Measurements from ENCODE around the gene ABCC5.
"Not testable (repeated sequence)": the region's sequence is repeated elsewhere in the genome, so short reads cannot be mapped to it uniquely, and the experiment has no call there.

The ABCC5 gene

DNA sequence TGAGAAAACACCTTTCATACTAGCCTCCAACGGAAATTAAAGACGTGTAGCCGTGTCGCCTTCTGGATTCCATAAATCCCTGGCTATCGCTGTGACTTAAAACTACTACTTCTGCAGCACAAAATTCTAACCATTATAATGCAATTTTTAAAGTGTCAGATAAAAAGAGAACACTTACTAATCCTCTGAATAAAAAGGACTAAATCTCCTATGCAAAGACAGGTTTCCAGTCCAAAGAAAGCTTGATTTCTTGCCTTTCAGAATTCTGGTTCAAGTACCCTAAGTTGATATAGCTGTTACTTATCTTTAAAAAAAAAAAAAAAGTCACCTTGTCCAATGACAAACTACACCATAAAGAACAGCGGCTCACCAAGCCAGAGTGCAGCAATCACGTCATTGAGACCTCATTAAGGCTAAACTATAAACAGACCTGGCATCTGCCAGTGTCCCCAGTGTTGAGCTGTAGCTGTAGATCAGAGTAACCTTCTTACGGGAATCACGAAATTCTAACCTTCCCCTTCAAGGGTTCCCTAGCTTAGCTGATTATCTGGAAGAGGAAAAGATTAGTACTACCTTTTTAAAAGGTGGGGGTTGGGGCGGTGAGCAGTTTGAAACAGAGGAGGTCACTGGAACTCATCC lies 2.2 kb downstream of the ABCC5 start:
- DNase-seq = no peak

DNA sequence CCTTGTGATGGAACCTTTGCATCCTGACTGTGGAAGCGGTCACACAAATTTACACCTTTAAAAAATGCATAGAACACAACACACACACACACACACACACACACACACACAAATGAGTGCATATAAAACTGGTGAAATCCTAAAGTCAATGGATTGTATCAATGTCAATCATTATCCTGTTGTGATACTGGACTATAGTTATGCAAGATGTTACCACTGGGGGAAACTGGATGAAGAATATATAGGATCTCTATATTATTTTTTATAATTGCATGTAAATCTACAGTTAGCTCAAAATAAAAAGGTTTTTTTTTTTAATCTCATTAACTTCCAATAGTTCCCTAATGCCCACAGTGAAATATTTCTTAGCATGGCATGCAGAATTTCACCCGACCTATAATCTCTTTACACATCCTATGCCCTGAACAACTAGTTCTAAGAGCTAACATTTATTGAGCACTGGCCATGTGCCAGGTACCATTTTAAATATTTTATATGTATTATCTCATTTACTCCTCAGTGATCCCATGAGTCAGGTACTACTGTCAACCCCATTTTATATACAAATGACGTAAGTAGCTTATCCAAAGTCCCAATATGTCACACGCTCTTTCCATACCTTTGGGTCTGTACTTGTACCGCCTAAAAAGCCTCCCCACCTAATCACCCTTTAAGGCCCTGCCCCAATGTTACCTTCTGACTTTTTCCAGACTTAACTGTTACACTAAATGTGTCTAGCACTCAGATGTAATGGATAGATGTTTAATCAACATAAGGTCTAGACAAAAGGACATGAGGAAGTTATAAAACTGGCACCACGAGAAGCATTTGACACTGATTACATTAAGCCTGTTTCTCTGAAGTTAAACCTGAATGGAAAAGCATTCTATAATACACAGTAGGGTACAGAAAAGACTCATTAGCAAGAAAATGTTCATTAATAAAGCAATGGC lies 5.5 kb downstream of the ABCC5 start:
- DNase-seq = no peak

DNA sequence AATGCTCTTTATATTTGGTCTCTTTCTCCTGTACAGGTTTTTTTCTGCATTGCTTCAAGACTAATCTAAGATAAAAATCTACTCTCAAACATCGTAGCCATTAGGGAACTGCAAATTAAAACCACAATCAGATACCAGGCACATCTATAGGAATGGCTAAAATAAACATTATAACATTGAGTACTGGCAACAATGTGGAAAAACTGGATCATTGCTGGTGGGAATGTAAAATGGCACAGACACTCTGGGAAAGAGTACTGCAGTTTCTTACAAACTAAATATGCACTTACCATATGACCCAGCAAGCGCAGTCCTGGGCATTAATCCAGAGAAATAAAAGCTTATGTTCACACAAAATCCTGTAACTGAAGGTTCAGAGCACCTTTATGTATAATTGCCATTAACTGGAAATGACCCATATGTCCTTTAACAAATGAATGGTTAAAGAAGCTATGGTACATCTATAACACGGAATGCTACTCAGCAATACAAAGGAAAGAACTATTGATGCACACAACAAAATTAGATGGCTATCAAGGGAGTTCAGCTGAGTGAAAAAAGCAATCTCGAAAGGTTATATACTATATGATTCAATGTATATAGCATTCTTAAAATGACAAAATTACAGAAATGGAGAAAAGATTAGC lies 6.3 kb downstream of the ABCC5 start:
- no peak for DNase-seq

DNA sequence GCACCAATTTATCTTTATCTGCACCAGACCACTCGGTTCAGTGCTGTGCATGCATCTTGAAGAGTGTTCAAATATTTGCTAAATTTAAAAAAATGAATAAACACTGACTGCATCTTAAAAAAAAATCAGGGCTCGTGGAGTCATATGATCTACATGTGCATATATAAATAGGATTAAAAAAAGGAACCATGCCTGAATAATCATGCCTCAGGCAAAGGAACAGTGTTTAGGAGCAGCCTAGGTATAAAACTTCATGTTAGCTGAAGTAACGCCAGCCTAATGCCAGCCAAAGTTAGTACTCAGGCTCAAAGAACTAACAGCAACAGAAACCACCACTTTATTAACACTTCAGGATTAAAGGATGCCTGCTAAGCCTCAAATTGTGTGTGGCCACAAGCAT lies 9.5 kb downstream of the ABCC5 start:
- DNase-seq = no peak

DNA sequence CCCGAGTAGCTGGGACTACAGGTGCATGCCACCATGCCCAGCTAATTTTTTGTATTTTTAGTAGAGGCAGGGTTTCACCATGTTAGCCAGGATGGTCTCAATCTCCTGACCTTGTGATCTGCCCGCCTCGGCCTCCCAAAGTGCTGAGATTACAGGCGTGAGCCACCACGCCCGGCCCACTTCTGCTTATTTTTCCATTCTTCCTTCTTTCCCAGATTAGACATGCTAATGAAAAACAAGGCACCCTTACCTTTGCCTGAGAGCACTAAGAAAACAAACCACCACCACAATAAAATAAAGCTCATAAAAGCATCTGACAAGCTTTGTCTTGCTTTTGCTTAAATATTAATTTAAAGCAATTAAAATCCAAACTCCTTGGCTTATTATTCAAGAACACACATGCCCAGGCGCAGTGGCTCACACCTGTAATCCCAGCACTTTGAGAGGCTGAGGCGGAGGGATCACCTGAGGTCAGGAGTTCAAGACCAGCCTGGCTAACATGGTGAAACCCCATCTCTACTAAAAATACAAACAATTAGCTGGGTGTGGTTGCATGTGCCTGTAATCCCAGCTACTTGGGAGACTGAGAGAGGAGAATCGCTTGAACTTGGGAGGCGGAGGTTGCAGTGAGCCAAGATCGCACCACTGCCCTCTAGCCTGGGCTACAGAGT lies 10.4 kb downstream of the ABCC5 start:
- DNase-seq = not testable (repeated sequence)

DNA sequence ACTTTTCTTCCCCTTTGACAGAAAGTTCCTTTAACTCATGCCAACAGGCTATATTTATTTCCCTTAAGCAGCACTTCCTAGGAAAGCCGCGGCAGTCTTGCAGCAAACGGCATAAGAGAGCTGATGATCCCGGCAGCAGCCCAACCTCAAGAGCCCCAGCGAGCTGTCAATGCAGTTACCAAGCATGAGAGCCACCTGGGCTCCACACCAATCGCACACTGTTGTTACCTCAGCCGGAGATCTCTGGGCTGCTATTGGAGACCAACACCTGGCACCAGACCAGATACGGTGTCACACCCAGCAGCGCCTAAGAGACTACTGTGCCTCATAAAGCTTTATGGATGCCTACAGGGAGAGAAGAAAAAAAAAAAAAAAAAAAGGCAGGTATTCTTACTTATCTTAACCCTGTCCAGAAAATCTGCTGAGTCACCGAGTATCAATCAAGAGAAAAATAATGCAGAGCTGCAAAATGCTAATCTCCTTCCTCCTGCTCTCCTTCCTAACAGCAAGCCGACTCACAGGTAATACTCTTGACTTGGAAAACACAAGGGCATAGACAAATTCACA lies 11.7 kb downstream of the ABCC5 start:
- peak; percentile 35 for DNase-seq

DNA sequence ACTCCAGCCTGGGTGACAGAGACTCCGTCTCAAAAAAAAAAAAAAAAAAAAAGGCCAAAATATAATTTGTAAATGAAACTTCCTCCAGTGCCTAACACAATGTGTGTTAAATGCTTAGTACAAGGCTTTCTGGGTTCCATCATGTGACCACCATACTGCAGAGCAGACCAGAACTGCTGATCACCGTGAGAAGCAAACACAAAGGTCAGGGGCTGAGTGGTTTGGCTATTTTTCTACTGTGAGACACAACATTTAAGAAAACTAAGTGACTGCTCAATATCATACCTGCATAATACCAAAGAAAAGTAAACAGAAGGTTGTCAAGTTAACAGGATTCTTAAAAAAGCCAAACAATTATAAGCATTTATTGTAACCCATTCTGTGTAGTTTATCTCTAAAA lies 13.2 kb downstream of the ABCC5 start:
- no peak for DNase-seq

DNA sequence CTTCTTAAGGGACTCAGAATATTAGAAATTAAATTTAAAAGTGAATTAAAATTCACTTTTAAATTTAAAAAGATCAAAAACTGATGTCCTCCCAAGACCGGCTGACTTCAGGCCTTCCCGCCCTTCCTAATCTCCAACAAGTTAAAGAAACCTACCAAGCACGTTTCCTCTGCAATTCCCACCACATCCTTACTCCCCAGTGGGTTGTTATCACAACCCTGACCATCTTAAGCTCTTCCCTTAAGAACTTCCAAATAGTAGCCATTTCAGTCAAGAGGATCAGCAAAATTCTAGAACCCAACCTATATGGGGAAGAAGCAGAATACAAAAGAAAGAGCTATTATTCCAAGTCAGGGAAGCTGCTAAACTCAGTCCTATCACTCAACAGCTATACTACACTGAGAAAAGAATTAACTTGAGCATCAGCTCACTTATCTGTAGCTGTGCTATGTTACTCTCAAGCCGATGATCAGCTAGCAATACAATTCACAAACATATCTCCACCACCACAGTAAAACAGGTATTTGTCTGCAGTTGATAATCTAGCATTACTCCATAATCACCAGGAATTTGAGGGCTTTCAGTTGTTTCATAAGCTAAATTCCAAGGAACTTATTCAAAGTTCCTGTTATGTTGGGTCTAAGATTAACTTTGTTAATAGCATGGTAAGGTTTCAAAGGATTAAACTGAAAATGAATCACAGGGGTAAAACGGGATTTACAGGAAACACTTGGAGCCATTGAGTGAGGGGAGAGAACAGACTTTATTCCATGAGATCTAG lies 14.3 kb downstream of the ABCC5 start:
- DNase-seq = no peak

DNA sequence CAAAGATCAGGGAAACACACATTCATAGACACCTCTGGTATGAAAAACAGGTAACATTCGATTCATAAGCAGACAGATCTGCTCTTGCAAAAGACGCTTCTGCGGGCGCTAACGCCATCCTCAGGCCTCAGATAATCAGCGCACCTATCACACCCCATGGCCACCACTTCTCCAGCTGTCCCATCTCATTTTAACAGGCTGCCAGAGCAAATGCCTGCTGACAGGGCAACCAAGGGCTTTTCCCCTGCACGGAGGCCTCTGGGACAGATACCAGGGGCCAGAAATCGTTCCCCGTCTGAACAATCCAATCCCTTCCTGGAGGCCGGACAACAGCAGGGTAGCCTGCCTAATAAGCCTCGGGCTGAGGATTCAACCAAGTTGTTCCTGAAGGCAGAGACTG lies 15.2 kb downstream of the ABCC5 start:
- DNase-seq = no peak

DNA sequence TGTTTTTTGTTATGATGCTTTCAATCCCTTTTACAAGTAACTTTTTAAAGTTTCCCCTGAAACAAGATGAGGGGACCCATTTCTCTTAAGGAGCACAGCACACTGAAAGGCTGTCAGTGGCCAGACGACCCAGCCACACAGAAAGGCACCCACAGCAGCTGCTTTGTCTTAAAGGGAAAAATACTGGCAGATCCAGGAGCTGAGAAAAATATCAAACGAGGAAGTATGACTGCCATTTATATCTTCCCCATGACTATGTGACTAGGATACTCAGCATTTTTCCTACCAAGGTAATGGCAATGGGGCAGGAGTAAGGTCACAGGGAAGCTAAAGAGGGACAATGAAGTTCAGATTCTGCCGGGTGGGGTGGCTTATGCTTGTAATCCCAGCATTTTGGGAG lies 15.9 kb downstream of the ABCC5 start:
- no peak for DNase-seq

DNA sequence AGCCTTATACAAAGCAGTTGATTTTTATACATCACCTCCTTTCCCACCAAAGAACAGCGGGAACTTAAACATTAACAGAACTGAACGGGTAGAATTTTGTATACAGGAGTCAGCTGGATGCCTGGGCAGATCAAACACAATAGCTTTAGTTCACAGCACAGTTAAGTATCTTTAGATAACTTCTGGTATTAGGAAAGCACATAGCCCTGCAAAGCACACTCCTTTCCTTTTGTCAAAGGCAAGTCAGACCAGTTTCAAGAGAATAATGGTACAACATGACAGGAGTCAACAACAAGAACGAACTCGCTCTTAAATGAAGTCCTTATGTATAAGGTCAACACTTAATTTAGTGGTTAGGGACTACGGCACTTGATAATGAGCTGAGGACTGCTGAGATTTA lies 26.3 kb downstream of the ABCC5 start:
- no peak for DNase-seq

DNA sequence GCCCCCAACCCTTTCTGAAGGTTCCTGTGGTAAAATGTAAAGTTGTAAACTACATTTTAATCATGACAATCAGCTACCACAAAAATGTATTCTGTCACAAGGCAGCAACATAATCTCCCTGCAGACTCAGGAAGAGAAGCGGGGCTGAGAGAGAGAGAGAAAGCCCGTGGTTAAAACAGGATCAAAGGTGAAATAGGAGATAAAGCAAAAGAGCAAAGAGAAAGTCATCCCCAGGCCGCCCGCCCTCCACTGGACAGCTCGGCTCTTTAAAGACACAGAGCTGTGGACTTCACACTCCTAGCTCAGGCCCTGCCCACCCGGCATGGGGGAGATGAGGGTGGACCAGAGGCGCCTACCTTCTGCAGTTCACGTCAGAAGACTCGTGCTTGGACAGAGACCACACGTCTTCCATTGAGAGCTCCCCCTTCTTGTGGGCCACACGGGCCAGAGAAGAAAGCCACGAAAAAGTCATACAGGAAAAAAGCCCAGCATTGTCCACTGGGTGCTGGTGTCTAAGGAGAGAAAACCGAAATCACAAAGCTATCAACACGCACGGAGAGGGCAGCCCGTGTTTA lies 29.4 kb downstream of the ABCC5 start:
- DNase-seq = no peak

DNA sequence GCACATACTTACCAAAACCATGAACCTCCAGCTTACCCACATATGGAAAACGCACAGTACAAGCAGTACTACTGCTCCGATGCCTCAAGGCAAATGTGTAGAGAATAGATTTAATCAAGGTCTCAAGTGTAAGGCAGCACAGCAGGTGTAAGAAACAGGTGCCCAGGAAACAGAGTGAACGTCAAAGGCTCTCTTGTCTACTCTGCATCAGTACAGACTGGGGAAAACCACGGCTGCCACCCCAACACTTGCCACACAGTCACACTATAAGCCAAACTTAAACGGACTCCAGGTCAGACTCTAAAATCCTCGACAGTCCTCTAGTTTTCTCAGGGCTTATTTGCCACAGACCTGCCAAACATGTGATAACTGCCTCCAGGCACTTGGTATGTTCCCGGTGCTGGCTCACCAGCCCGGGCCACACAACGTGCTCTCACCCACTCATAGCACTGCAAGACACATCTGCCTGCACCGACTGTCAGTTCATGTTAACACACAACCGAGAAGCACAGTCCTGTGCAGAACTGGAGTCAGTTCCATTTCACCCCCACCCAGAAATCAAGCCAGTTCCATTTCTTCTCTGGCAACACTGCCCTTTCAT lies 30.6 kb downstream of the ABCC5 start:
- no peak for DNase-seq

DNA sequence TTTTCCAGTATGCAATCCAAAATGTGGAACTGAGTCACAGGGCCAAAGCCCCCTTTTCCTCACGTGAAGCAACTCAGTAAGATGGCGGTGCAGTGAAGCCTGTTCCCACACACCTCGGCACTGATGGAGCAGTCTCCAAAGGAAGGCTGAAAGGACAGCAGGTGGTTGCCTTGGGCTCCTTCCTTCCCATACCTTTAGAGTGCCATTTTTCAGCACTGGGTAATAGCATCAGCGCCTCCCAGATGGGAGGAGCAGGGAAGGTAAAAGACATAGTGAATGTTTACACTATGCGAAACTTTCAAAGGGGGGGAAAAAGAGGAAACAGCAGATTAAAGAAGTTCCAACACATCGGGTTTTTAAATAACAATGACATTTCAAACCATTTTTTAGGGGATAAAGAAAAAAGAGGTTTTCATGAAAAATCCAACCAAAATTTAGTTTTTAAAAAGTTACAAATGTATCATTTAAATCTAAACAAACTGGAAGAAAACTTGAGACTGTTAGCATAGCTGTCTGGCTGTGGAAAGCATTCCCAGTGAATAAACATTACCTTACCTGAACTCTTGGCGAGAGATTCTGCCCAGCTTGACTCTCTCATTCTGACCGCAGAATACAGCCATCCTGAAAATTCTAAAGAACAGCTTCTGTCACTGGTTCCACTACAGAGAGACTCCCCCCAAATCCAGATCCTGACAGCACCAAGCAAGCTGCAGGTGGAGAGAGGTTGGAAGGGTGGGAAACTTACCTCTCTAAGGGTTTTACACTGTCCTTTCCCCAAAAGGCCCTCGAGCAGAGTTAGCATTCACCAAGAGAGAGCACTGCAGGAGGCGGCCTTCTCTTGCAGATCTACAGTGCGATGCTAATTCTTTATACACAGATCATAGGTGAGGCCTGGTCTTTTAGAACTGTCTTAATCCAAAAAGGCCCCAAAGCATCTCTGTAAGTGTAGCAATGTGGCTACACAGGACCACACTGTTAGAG lies 32.6 kb downstream of the ABCC5 start:
- no peak for DNase-seq

DNA sequence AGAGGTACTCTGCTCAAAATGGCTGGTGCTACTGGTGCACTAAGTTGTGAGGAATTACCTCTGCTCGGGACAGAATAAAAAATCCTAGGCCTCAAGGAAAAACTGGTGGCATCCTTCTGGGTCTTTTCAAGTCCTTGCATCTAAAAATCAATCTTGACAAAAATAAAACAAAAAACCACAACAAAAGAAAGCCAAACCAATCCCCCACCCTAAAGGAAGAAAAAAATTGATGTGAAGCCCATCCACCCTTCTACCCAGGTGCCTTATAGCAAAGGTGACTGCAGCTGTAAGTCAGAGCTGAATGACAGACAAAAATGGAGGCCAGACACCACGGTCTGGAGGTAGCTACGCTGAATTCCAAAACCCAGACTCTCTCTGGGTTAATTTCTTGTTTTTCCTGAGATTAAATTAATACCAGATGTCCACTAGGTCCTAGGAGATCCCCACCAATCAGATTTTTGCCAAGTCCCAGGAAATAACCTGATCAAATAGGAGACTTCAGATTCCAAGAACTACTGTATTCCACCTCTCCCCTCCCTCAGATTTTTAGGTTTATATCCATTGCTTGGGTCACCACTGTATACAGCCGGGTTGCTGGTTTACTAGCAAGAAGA lies 33.5 kb downstream of the ABCC5 start:
- no peak for DNase-seq

DNA sequence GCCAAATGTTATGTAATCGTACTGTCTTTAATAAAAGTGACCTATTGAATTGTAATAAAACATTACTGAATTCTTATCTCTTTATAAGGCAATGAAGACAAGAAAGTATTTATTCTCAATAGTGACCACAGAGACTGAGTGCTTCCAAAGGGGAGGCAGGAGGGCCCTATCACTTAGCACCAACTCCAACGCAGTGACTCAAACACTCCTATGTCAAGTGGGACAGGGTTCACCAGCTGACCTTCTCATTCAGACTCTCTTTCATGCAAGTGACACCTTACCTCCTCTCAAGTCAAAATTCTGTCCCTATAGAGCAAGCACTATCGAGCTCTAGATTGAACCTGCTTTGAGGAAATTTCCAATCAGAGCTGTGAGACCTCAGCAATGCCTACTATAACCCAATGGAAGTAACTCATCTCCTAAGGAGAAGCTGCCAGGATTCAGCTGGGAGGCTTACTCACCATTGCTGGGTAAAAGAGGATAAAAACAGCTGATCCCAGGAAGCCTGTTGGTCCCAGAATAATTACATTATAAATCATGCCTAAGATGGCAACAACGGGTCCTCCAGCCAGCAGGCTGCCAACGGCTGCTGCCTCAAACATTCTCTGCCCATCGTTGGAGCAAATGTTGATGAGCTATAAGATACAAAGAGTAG lies 35.6 kb downstream of the ABCC5 start:
- DNase-seq = no peak

DNA sequence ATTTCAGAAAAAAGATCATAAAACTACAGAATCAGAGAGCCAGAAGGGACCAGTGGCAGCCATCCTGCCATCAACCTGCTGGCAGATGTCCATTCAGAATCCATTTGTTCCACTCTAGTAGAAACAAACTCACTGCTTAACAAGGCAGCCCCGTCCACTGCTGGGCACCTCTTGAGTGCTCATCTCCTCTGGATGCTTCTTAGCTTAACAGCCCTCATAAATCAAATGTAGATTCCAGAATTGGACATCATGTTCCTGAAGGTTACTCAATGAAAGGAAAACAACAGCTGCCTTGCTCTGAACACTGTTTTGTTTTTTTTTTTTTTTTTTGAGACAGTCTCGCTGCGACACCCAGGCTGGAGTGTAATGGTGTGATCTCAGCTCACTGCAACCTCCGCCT lies 37.3 kb downstream of the ABCC5 start:
- no peak for DNase-seq

DNA sequence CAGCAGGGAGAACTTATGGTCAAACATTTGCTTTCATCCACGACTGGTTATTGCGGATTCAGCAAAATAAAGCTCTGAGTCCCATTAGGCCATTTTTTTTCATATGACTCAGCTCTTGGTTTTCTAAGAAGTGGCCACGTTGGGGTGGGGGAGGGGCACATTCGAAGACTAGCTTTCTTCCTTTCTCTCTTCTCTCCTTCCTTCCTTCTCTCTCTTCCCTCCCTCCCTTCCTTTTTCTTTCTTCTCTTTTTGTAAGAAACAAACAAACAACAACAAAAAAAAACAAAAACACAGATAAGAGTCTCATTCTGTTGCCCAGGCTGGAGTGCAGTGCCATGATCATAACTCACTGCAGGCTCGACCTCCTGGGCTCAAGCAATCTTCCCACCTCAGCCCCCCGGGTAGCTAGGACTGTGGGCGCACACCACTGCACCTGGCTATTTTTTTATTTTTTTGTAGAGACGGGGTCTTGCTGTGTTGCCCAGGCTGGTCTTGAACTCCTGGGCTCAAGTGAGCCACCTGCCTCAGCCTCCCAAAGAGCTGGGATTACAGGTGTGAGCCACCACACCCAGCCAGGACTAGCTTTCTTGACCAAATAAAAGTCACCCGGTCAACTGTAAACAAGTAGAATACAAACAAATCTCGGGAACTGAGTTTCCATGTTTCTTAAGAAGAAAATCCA lies 41.6 kb downstream of the ABCC5 start:
- DNase-seq = no peak

Data from left hindlimb (tissue), 1 donor.